GM12878 (cell line): ENCODE measurements around the gene BPTF. TPM values are rescaled to one million over a fixed set of nuclear protein-coding genes. Genes with fewer than 3 reads are reported as not detected.

Experiments
- ATAC-seq: fragments of 200-7000 bp; cut with Tn5 transposase; 3 replicates; pipeline ENCODE4 v1.9.1; 2020; ENCODE audit warnings: mild to moderate bottlenecking, moderate library complexity
- BruUV-seq: library from RNA; stranded (reverse); fragments of 400-500 nt; replicated peaks from 2 replicates; lab custom pipeline; 2021; lab: Mats Ljungman, UMichigan
- CTCF ChIA-PET: fragments of 300-600 bp; sonication (Branson Sonifier 250); formaldehyde crosslinking; extraction: SDS; loops from one replicate; lab custom pipeline; 2021; ENCODE audit warnings: inconsistent platforms; lab: Yijun Ruan, JAX
- POLR2A ChIA-PET: fragments of 350-600 bp; formaldehyde crosslinking; extraction: SDS; loops from one replicate; lab custom pipeline; 2021; ENCODE audit warnings: inconsistent platforms; lab: Charles Lee
- RAD21 ChIA-PET: fragments of 300-600 bp; sonication (Branson Sonifier 250); formaldehyde crosslinking; loops from one replicate; lab custom pipeline; 2023; ENCODE audit warnings: antibody characterized with exemption; ENCODE audit not compliant: unreplicated experiment; lab: Charles Lee
- SMC1A ChIA-PET: fragments of 300-600 bp; sonication (Branson Sonifier 250); formaldehyde crosslinking; loops from one replicate; lab custom pipeline; 2023; ENCODE audit not compliant: unreplicated experiment, uncharacterized antibody; lab: Charles Lee
- DNase-seq: peaks from one replicate; pipeline ENCODE4 v3.0.0-alpha.2; 2011; ENCODE audit warnings: low read depth, low spot score
- FAIRE-seq: peaks from 3 replicates; lab custom pipeline; 2011; peaks lifted over from hg19 to GRCh38; lab: Jason Lieb, UNC
- H2AFZ ChIP-seq: 2 replicates; pipeline ENCODE4 v1.6.0; 2011; ENCODE audit warnings: low read depth, low read length, control low read depth; ENCODE audit not compliant: control insufficient read depth
- H3K27ac ChIP-seq: 2 replicates; pipeline ENCODE4 v1.5.1; 2011; ENCODE audit warnings: control low read depth; ENCODE audit not compliant: control insufficient read depth, insufficient read depth
- H3K27me3 ChIP-seq, 2 experiments: replicated peaks in 1 of 2; 2 replicates each; pipeline versions ENCODE4 v1.6.0 to v1.6.1; 2011; ENCODE audit warnings: low read length in 1 of 2; ENCODE audit not compliant: control insufficient read depth in 2 of 2, insufficient read depth in 2 of 2
- H3K36me3 ChIP-seq, 2 experiments: 2 replicates each; pipeline ENCODE4 v1.5.1; 2011; ENCODE audit warnings: low read length in 1 of 2; ENCODE audit not compliant: control insufficient read depth in 2 of 2, insufficient read depth in 2 of 2
- H3K4me1 ChIP-seq: 2 replicates; pipeline ENCODE4 v1.6.1; 2011; ENCODE audit warnings: mild to moderate bottlenecking, low read length, moderate library complexity, mixed read lengths; ENCODE audit not compliant: control insufficient read depth, insufficient read depth
- H3K4me2 ChIP-seq: 2 replicates; pipeline ENCODE4 v1.6.0; 2011; ENCODE audit warnings: control low read depth; ENCODE audit not compliant: control insufficient read depth, insufficient read depth
- H3K4me3 ChIP-seq: fragments of 200-600 bp; sonication (generic); 2 replicates; pipeline ENCODE4 v1.5.1; 2016
- H3K79me2 ChIP-seq: 2 replicates; pipeline ENCODE4 v1.6.0; 2011; ENCODE audit warnings: low read length; ENCODE audit not compliant: control insufficient read depth, insufficient read depth
- H3K9ac ChIP-seq: 2 replicates; pipeline ENCODE4 v1.8.0; 2011; ENCODE audit warnings: low read length, control low read depth, mixed read lengths; ENCODE audit not compliant: control insufficient read depth, insufficient read depth
- H3K9me3 ChIP-seq: replicated peaks from 3 replicates; pipeline ENCODE4 v1.5.1; 2011; ENCODE audit warnings: mild to moderate bottlenecking, low read length; ENCODE audit not compliant: control insufficient read depth, insufficient read depth
- H4K20me1 ChIP-seq: 2 replicates; pipeline ENCODE4 v1.6.0; 2011; ENCODE audit not compliant: control insufficient read depth, insufficient read depth
- ATF7 ChIP-seq: fragments of 450-650 bp; IDR thresholded peaks from 2 replicates; pipeline ENCODE4 v1.6.1; 2016; ENCODE audit warnings: low read depth, mild to moderate bottlenecking
- PML ChIP-seq: IDR thresholded peaks from 2 replicates; pipeline ENCODE4 v1.6.1; 2012; ENCODE audit warnings: low read length, inconsistent platforms
- RAD21 ChIP-seq: IDR thresholded peaks from 2 replicates; pipeline ENCODE4 v1.6.1; 2011; ENCODE audit warnings: mild to moderate bottlenecking, low read depth, low read length, moderate library complexity; ENCODE audit not compliant: insufficient read depth
- RCOR1 ChIP-seq: conservative IDR thresholded peaks from 2 replicates; pipeline ENCODE4 v1.6.1; 2012; ENCODE audit warnings: low read depth, low read length, improper control_type of control experiment
- SP1 ChIP-seq: IDR thresholded peaks from one replicate; pipeline ENCODE4 v1.6.1; 2011; ENCODE audit warnings: low read depth, low read length
- SUZ12 ChIP-seq: fragments of 200-600 bp; sonication (generic); IDR thresholded peaks from one replicate; pipeline ENCODE4 v1.6.1; 2018; ENCODE audit warnings: antibody characterized with exemption, mild to moderate bottlenecking; ENCODE audit not compliant: unreplicated experiment
- ZNF217 ChIP-seq: fragments of 450-650 bp; IDR thresholded peaks from 2 replicates; pipeline ENCODE4 v1.6.1; 2017; ENCODE audit warnings: antibody characterized with exemption, mild to moderate bottlenecking
- WGBS: methylation state at CpG from one replicate; pipeline ENCODE4 v1.1.6; 2016; ENCODE audit warnings: low lambda C conversion rate; ENCODE audit not compliant: insufficient replicate concordance, insufficient coverage; ENCODE audit errors: missing lambda C conversion rate; 5-methylcytosine and 5-hydroxymethylcytosine counted together
- in situ Hi-C: fragments of 300-500 bp; cut with MboI; formaldehyde crosslinking; loops from 9 replicates; pipeline ENCODE4 v1.14.3; 2018; ENCODE audit warnings: mixed read lengths
- intact Hi-C: fragments of 100-400 bp; cut with micrococcal nuclease; formaldehyde crosslinking; loops from one replicate; pipeline ENCODE4 v1.14.2; 2022; ENCODE audit not compliant: unreplicated experiment
- polyA plus RNA-seq, 11 experiments: library from polyadenylated mRNA; depleted of rRNA in 4 of 11; unstranded in 6 of 11; stranded (reverse) in 5 of 11; fragments of >200 nt; fragmentation: Nextera tagmentation in 4 of 11; fragmentation: Illumina TruSeq in 1 of 11; extraction: Ambion mirVana in 4 of 11; extraction: Trizol in 1 of 11; gene quantifications; 1 replicate in 1 of 11; 2 replicates in 10 of 11; pipeline versions ENCODE4 v1.2.1 to v1.2.3, GENCODE V29; 2011 to 2016; ENCODE audit warnings: inconsistent platforms in 2 of 11, missing spikeins in 2 of 11, low read depth in 1 of 11
- total RNA-seq, 4 experiments: library from RNA; depleted of rRNA in 3 of 4; stranded (reverse); fragments of >200 nt in 3 of 4; fragmentation: Illumina TruSeq in 1 of 4; extraction: Trizol in 1 of 4; gene quantifications; 2 replicates each; pipeline versions ENCODE4 v1.2.1 to v1.2.3, GENCODE V29; 2013 to 2021
- TF ChIP-seq, protein P1 (sequence below), 3 experiments: IDR thresholded peaks in 2 of 3; conservative IDR thresholded peaks in 1 of 3; 2 replicates each; pipeline ENCODE4 v1.5.1; 2011; ENCODE audit warnings: low read depth in 3 of 3, low read length in 3 of 3, mild to moderate bottlenecking in 3 of 3, control low read depth in 2 of 3, moderate library complexity in 2 of 3, inconsistent platforms in 1 of 3, mixed read lengths in 1 of 3; ENCODE audit not compliant: control insufficient read depth in 2 of 3, insufficient read depth in 1 of 3; ENCODE audit errors: extremely low read depth in 1 of 3
- TF ChIP-seq, protein P2 (sequence below): fragments of 450-650 bp; IDR thresholded peaks from 2 replicates; pipeline ENCODE4 v1.6.1; 2016; ENCODE audit warnings: mild to moderate bottlenecking

The BPTF gene
- total and polyA plus RNA-seq, 10 of the 15 experiments (the other 5 are each of a cell fraction or from before 2014, with no cell fraction given) = 19.4 to 78.3 (median 44.8) TPM

DNA sequence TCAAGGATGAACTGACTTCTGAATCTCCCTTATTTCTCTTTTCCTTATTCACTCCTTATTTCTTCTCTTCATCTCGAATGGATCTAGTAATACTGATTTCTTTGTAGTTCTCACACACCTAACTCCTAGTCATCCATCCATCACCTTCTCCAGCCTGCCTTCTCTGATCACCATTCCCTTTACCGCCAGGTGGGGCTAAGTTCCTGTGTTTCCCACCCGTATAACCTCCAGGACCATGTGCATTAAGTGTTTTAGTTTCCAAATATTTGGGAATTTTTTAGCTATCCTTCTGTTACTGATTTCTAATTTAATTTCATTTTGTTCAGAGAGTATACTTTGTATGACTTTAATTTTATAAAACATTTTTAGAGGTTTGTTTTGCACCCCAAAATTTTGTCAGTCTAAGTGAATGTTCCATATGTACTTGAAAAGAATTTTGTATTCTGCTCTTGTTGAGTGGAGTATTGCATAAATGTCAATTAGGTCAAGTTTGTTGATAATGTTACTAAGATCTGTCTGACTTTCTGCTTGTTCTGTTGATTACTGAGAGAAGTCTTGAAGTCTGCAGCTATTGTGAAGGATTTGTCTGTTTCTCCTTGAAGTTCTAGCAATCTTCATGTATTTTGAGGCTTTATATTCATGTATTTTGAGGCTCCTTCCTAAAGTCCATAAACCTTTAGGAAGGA, 8.8 kb downstream of the BPTF start:
- Histone ChIP-seq H4K20me1 (no peaks in the 10 kb centered on the region), H3K79me2 (peaks cover 87% of the 10 kb centered on the region), H3K4me1 (peaks cover 23% of the 10 kb centered on the region), H3K9me3 (no peaks in the 10 kb centered on the region), H3K36me3 (no peaks in the 10 kb centered on the region), H3K27me3 (no peaks in the 10 kb centered on the region), H3K4me2 (no peak overlapping the region), H3K9ac (no peak overlapping the region), H3K27ac (no peak overlapping the region), H3K4me3 (no peak overlapping the region), H2AFZ (no peak overlapping the region)
- DNase-seq (no peak), FAIRE-seq (no peak), ATAC-seq (0 out of 3 replicates have a peak, but pooled peaks have one; percentile 12)
- no TSS peak for BruUV-seq
- in situ Hi-C loops = no loop called here
- TF ChIP-seq ZNF217 (no peak), SUZ12 (no peak), RCOR1 (no peak), SP1 (no peak), RAD21 (peak; percentile 65), ATF7 (no peak), PML (no peak)
- TF ChIP-seq, protein P1, sequence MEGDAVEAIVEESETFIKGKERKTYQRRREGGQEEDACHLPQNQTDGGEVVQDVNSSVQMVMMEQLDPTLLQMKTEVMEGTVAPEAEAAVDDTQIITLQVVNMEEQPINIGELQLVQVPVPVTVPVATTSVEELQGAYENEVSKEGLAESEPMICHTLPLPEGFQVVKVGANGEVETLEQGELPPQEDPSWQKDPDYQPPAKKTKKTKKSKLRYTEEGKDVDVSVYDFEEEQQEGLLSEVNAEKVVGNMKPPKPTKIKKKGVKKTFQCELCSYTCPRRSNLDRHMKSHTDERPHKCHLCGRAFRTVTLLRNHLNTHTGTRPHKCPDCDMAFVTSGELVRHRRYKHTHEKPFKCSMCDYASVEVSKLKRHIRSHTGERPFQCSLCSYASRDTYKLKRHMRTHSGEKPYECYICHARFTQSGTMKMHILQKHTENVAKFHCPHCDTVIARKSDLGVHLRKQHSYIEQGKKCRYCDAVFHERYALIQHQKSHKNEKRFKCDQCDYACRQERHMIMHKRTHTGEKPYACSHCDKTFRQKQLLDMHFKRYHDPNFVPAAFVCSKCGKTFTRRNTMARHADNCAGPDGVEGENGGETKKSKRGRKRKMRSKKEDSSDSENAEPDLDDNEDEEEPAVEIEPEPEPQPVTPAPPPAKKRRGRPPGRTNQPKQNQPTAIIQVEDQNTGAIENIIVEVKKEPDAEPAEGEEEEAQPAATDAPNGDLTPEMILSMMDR (IDR thresholded peaks at IDR 0.05 in 2 of 3, conservative IDR thresholded peaks at IDR 0.05 in 1 of 3; ENCODE audit: control insufficient read depth in 2 of 3, extremely low read depth in 1 of 3, insufficient read depth in 1 of 3, low read depth in 3 of 3, low read length in 3 of 3) = peak in 2 of 3 experiments; percentile 27 to 39; a peak in 3 of 6 replicates
- TF ChIP-seq, protein P2, sequence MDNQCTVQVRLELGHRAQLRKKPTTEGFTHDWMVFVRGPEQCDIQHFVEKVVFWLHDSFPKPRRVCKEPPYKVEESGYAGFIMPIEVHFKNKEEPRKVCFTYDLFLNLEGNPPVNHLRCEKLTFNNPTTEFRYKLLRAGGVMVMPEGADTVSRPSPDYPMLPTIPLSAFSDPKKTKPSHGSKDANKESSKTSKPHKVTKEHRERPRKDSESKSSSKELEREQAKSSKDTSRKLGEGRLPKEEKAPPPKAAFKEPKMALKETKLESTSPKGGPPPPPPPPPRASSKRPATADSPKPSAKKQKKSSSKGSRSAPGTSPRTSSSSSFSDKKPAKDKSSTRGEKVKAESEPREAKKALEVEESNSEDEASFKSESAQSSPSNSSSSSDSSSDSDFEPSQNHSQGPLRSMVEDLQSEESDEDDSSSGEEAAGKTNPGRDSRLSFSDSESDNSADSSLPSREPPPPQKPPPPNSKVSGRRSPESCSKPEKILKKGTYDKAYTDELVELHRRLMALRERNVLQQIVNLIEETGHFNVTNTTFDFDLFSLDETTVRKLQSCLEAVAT = no peak
- 95% methylated on average over 3 of the region's 3 CpGs for WGBS
- ChIA-PET SMC1A (interaction anchor here (0.6 kb wide), 1 partner anchor 81 kb away, joined by 3 read pairs; no protein-coding TSS in a partner anchor), RAD21 (no interaction called here), CTCF (interaction anchor here (1.0 to 1.6 kb wide), 6 partner anchors 9 to 459 kb away, joined by 3 to 5 read pairs (median 4); no protein-coding TSS in a partner anchor), POLR2A (no interaction called here)
- intact Hi-C loops = no loop called here
